Choroid plexus epithelial cell (primary cell): Measurements from ENCODE around the gene ZNF724.
"Not testable (repeated sequence)": the region's sequence is repeated elsewhere in the genome, so short reads cannot be mapped to it uniquely, and the experiment has no call there.

ENCODE experiments used
- DNase-seq: peaks from one replicate; pipeline ENCODE4 v3.0.0-alpha.2; 2010; ENCODE audit warnings: low read depth
- H3K4me3 ChIP-seq: 2 replicates; pipeline ENCODE4 v1.5.1; 2011; ENCODE audit warnings: low read depth, mild to moderate bottlenecking, control low read depth, low read length, moderate library complexity
- CTCF ChIP-seq: conservative IDR thresholded peaks from 2 replicates; pipeline ENCODE4 v1.5.1; 2011; ENCODE audit warnings: low read depth, mild to moderate bottlenecking, control low read depth, inconsistent platforms, low read length, moderate library complexity

The ZNF724 gene

GRCh38 chr19:23249911-23250649 lies at the start of gene ZNF724:
ZNF724 (minus strand) TSS chr19:23250394; CDS start chr19:23250242, 152 bp downstream.
- H3K4me3 ChIP-seq = peak within 1 kb of the TSS; percentile 81
- peak; percentile 99 for DNase-seq
- no peak for TF ChIP-seq CTCF

- TF ChIP-seq CTCF = no peak
- no peak for DNase-seq
- H3K4me3 ChIP-seq = no peak overlapping the region
These were observed 43.9 kb upstream of the ZNF724 start for GRCh38 chr19:23294141-23294540.

- not testable (repeated sequence) for DNase-seq, H3K4me3 ChIP-seq
These were observed 39.8 kb upstream of the ZNF724 start for GRCh38 chr19:23289966-23290365.

- no peak for DNase-seq
- no peak overlapping the region for H3K4me3 ChIP-seq
- no peak for TF ChIP-seq CTCF
These were observed 37.4 kb upstream of the ZNF724 start for GRCh38 chr19:23287620-23288019.

- DNase-seq = no peak
- TF ChIP-seq CTCF = peak; percentile 38
- H3K4me3 ChIP-seq = no peak overlapping the region
These were observed 36.3 kb upstream of the ZNF724 start for GRCh38 chr19:23286477-23286876.

- no peak for TF ChIP-seq CTCF
- no peak for DNase-seq
- H3K4me3 ChIP-seq = no peak overlapping the region
These were observed 35.8 kb upstream of the ZNF724 start for GRCh38 chr19:23285948-23286347.

GRCh38 chr19:23285326-23285725 lies 35.1 kb upstream of the ZNF724 start:
- not testable (repeated sequence) for DNase-seq, H3K4me3 ChIP-seq

- TF ChIP-seq CTCF = peak; percentile 77
These were observed 33.7 kb upstream of the ZNF724 start for GRCh38 chr19:23283925-23284324.

More at GRCh38 chr19:23283925-23284324, 33.7 kb upstream of the ZNF724 start:
- peak; percentile 65 for DNase-seq
- no peak overlapping the region for H3K4me3 ChIP-seq
